C4-2B (cell line): Measurements from ENCODE around the gene FAP.

Experiments used
- CTCF ChIP-seq: fragments of 450-650 bp; conservative IDR thresholded peaks from 2 replicates; pipeline ENCODE4 v1.5.1; 2017; ENCODE audit warnings: mild to moderate bottlenecking
- ZFX ChIP-seq: fragments of 450-650 bp; IDR thresholded peaks from 2 replicates; pipeline ENCODE4 v1.6.1; 2017

- TF ChIP-seq CTCF (no peak), ZFX (no peak)
These were observed 11.2 kb downstream of the FAP start for GRCh38 chr2:162232027-162232426.
